Activated T-cell treated with anti-CD3 and anti-CD28 coated beads for 4 hours (primary cell): ENCODE measurements around the gene CWC15.
A peak's percentile ranks its signal among the peaks of the same experiment; 100 is the strongest.
"Not testable (repeated sequence)": the region's sequence is repeated elsewhere in the genome, so short reads cannot be mapped to it uniquely, and the experiment has no call there.

ENCODE experiments used
- DNase-seq: peaks from one replicate; pipeline ENCODE4 v3.0.0-alpha.2; 2020

Gene CWC15

DNA sequence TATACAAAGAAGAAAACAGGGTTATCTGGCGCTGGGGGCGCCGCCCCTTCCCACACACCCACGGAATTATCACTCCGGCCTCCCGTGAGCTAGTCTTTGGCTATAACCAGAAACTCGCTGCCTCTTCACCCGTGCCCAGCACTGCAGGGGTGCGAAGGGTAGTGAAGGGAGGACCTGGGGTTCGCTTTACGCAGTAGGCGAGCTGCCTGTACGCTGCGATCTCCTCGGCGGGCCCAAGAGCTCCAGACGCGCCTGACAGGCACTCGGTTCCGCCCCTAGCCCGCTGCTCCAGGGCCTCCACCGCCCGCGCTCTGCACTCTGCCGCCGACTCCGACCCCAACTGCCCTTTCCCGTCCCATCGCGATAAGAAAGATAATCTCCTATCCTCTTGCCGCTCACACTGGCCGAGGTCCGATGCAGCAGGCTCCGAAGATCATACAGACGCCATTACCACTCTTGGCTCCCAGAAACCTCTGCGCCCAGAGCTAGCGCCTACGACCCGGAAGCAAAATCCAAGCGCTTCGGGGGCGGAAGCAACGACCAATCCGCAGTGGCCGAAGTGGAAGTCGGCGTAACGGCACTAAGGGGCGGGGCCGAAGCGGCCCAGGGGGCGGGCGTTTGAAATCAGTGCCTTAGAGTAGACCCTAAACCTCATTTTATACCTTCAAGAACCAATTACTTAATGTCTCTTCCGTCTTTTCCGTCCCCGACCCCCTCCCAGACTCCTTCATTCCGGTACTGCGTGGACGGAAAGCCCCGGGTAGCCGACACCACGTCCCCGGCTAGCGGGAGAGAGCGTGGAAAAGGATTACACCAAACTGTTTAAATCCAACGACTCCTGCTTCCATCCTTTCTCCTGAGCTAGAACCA is at the start of gene CWC15, which contains the start of gene KDM4D:
CWC15 (minus strand) TSS at position 458 of the 870 bp plus-strand sequence. CDS start 1,371 bp downstream, outside the sequence.
KDM4D (plus strand) TSS at position 611 of the 870 bp plus-strand sequence. CDS start 23,664 bp downstream, outside the sequence.
- DNase-seq, result peak; percentile 93

- DNase-seq, result not testable (repeated sequence)
Observed at GRCh38 chr11:95021468-95021867, 48.1 kb upstream of the CWC15 start.

GRCh38 chr11:95016139-95016538 is 42.8 kb upstream of the CWC15 start:
- DNase-seq, result no peak

DNA sequence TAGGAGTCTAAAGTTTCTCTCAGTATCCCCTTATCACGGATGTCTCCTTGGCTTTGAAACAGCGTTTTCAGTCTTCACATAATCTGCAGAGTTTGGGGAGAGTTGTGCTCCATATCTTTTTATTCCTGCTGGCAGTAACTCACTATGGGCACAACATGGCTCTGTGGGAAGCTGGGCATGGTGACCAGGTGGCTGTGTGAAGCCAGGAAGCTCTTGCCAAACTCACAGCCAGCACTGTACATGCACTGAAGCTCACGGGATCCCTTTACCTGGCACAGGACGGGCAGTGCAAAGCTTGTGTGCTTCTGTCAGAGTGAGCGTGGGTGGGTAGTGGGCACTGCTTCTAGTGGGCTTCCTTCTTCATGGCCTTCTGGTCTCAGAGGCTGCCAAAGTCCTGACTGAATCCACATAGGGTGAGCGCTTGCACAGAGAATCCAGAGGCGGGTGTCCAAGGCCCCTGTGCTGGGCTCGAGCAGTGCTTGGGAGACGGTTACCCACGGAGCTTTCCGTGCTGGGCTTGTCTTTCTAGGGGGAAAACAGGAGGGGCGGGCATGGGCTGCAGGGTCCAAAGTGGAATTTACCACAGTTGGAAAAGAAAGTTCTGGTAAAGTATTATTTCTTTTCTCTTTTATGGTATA is 40.9 kb upstream of the CWC15 start:
- no peak for DNase-seq

DNA sequence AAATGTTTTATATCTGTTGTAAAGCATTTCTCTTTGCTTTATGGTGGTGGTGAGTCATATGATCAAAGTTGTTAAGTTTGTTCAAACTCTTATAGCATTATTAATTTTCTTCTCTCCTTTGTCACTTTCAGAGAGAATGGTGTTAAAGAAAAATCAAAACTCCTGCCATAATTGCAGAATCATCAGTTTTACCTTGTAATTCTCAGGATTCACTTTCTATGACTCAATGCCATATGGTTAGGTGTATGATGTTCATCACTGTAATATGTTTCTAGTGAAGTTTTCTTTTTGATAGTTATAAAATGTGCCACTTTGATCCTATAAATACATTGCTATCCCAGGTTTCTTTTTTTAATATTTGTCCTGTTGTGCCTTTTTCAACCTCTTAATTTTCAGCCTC is 38.0 kb upstream of the CWC15 start:
- DNase-seq, result no peak

DNA sequence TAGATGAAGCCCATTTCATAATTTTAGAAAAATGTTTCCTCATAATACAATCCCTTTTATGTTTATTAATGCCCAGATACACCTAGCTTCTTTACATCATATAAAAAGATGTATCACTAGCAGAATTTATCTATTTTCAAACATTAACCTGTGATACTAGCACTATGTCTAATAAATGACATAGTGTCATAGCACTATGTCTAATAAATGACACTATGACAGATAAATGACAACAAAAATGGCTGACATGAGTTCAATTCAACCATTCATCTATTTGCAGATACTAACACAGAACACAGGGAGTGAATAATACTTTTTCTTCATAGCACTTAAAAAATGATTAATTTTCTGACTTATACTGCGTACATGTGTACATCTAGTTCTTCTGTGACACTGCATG is 32.3 kb upstream of the CWC15 start:
- DNase-seq, result no peak

DNA sequence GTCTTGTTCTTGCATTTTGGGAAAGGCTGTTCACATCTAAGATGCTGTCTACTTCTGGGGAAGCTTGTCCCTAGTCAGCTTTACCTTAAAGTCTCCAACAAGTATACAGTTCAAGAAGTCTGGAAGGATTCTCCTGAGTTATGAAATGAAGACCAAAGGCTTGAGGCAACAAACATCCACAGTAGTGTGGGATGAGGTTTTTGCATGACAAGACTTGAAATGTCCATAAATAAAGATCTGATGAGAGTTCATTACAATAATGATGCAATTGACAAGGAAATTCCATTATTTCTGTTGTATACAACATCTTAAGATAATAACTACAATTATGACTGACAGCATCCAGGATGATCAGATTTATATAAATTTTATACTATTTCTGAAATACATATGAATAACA is 30.4 kb upstream of the CWC15 start:
- DNase-seq, result no peak

- no peak for DNase-seq
Observed at GRCh38 chr11:94998285-94998684, 24.9 kb upstream of the CWC15 start.

DNA sequence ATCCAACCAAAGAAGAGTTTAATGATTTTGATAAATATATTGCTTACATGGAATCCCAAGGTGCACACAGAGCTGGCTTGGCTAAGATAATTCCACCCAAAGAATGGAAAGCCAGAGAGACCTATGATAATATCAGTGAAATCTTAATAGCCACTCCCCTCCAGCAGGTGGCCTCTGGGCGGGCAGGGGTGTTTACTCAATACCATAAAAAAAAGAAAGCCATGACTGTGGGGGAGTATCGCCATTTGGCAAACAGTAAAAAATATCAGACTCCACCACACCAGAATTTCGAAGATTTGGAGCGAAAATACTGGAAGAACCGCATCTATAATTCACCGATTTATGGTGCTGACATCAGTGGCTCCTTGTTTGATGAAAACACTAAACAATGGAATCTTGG is 24.1 kb upstream of the CWC15 start:
- no peak for DNase-seq

- no peak for DNase-seq
Observed at GRCh38 chr11:94993400-94993943, 20.1 kb upstream of the CWC15 start.

GRCh38 chr11:94988748-94989147 is 15.4 kb upstream of the CWC15 start:
- DNase-seq, result no peak

- no peak for DNase-seq
Observed at GRCh38 chr11:94987378-94987777, 14.0 kb upstream of the CWC15 start.

DNA sequence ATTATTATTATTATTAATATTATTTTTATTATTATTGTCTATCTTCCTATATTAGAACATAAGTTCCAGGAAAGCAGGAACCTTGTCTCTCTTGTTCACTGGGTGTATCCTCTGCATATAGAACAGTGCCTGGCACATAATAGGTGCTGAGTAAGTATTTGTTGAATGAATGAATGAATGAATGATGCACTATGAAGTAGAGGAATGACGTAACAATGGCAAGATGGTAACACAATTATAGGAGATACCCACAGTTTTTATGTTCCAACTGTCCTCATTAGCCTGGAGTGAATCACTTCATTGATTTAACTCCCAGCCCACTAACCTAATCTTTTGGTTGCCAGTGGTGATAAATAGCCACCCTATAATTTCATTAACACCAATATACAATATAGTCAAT is 2.2 kb upstream of the CWC15 start:
- no peak for DNase-seq

GRCh38 chr11:94974178-94974577 is 822 bp upstream of the CWC15 start:
- no peak for DNase-seq

GRCh38 chr11:94972700-94973098 is 657 bp downstream of the CWC15 start:
- no peak for DNase-seq

DNA sequence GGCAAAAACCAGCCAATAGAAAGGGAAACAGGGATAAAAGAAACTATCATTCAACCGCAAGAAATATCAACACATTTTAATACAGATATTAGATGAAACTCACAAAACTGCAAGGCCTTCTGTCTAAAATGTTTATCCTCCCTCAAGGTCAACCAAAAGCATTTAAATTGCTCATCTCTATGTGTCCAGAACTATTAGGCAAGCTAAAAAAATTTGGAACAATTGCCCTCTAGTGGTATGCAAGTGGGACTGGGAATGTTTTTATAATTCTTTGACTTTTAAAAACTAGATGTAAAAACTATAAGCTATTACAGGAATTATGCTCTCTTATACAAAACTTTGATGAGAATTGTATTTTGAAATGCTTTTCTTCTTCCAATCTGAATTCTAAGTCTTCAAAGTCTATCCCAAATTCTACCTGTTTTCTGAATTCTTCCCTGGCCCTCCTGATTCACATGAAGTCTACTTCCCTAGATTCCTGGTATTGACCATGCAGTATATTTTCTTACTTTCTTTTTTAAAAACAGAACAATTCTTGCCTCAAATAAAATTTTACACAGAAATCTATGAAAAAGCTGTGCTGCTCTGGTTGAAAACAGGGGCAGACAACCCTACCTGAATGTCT is 4.9 kb downstream of the CWC15 start:
- DNase-seq, result no peak

- DNase-seq, result no peak
Observed at GRCh38 chr11:94964934-94965333, 8.4 kb downstream of the CWC15 start.

- DNase-seq, result no peak
Observed at GRCh38 chr11:94961255-94961654, 12.1 kb downstream of the CWC15 start.

DNA sequence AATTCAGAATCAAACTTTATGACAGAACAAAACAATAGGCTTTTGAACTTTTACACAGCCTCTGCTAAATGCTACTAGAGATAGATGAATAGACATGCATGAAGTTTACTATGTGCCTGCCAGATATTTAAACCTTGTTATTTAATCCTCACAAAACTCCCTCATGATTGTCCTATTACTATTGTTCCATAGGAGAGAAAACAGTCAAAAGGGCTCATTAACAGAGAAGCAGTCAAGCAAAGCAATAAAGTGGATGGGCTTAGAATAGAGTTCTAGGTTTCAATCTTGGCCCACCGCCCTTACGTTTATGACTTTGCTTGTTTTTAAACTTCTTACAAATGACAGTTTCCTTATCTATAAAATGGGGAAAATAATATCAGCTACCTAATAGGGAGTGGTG is 12.9 kb downstream of the CWC15 start:
- no peak for DNase-seq

- DNase-seq, result no peak
Observed at GRCh38 chr11:94959179-94959578, 14.2 kb downstream of the CWC15 start.

DNA sequence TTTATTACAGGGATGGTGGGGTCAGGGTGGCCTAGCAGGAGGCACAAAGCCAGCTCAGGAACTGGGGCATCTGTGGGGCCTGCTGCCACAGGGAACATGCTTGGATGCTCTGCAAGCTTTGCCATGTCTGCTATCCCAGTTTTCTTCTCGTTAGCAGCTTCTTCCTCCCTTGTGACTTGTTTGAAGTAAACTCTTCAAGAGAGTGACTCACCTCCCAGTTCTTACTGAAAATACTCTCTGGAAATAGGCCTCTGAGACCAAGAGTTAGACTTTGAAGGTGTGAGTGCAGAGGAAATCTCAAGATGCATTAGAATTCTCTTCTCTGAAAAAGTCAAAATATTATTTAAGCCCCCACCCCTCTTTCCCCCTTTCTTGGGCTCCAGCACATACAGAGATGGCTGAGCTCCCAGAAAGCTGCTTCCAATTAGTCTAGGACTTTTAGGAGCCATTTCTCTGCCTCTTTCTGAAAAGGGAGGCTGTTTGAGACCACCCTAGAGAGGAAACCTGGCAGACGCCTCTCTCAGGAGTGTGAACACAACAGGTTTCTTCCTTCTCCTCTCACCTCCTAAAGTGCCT is 15.1 kb downstream of the CWC15 start:
- no peak for DNase-seq

DNA sequence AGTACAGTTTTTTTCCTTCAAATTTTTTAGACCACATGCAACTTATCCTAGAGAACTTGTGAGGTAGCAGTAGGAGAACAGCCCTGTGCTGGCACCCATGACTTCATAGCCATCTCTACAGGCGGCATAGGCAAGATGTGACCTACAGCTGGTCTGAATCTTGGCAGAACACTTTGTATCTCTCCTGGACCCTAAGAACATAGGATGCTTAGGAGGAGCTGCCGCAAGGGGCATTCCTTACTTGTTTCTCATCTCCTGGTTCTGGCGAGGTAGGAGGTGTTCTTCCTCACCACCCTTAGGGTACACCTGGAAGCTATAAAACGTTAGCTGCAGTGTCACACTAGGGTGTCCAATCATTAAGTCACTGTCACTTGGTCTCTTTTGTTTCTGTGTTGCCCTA is 16.4 kb downstream of the CWC15 start:
- DNase-seq, result no peak

DNA sequence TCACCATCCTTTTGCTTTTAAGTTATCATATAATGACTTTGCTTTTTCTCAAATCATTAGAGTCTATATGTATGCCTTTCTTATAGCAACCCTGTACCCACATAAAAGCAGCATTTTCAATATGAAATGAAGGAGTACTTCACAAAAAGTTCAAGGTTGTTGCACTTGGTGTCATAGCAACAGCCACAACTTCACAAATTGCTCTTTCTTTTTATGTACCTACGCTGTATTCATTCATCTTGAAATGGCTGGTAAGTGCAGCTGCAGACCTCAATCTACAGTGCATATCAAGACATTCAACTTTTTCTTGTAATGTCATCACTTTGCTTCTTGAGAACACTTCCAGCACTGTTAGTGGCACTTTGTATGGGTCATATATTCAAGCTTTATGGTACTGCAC is 18.6 kb downstream of the CWC15 start:
- DNase-seq, result no peak
